Measurements from ENCODE around the gene RPUSD3.
"Not testable (repeated sequence)": the region's sequence is repeated elsewhere in the genome, so short reads cannot be mapped to it uniquely, and the experiment has no call there.

RPUSD3 gene, protein sequence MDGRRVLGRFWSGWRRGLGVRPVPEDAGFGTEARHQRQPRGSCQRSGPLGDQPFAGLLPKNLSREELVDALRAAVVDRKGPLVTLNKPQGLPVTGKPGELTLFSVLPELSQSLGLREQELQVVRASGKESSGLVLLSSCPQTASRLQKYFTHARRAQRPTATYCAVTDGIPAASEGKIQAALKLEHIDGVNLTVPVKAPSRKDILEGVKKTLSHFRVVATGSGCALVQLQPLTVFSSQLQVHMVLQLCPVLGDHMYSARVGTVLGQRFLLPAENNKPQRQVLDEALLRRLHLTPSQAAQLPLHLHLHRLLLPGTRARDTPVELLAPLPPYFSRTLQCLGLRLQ

DNA sequence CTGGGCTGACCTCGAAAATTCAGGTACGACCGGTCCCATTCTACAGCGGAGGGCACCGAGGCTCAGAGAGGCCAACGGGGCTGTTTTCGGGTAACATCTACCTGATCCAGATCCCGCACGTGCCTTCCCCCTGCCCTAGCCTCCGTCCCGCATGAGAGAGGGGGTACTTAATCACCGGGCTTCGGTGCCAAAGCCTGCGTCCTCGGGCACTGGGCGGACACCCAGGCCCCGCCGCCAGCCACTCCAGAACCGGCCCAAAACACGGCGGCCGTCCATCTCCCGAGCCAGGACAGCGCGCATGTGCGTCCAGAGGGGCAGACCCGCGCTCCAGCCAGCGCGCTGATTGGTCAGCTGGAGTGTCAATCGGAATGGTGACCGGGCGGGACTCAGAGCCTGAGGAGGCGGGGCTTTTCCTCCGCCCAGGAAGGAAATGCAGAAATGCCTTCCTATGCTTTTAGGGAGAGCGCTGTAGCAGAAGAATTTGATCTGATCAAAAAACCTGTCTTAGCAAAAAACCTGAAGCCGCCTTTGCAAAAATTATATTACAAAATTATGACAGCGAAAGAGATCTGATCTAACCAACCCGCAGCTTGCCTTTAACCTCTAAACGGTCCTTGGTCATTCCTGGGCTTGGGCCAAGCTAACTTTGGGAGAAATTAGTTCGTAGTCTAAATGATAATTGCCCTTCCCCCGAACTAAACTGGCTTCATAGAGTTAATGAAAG lies at the start of gene RPUSD3:
RPUSD3 (minus strand) TSS at position 294 of the 724 bp plus-strand sequence; CDS start at position 276, 18 bp downstream.
- DNase-seq: peak; percentile 80

DNA sequence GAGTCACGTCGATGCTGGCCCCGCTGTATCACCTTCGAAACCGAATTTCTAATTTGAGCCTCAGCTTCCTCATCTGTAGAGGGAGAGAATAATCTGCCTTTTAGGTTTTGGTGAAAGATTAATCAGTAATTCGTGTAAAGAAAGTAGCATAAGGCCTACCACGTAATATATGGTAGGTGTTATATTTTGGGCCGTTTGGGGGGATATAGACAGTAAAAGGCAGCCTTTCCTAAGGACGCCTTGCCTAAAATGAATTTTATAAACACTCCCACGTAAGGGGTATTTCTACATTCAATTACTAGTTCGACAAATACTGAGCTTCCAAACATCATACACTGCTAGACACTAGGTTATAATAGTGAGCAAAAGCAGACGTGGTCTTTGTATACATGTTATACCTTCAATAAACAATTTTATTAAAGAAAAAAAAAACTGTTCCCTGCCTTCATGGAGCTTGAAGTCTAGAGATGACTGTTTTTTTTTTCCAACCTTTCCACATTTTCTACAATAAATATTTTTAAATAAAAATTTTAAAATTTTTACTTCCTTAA lies 47.3 kb upstream of the RPUSD3 start:
- DNase-seq: no peak

DNA sequence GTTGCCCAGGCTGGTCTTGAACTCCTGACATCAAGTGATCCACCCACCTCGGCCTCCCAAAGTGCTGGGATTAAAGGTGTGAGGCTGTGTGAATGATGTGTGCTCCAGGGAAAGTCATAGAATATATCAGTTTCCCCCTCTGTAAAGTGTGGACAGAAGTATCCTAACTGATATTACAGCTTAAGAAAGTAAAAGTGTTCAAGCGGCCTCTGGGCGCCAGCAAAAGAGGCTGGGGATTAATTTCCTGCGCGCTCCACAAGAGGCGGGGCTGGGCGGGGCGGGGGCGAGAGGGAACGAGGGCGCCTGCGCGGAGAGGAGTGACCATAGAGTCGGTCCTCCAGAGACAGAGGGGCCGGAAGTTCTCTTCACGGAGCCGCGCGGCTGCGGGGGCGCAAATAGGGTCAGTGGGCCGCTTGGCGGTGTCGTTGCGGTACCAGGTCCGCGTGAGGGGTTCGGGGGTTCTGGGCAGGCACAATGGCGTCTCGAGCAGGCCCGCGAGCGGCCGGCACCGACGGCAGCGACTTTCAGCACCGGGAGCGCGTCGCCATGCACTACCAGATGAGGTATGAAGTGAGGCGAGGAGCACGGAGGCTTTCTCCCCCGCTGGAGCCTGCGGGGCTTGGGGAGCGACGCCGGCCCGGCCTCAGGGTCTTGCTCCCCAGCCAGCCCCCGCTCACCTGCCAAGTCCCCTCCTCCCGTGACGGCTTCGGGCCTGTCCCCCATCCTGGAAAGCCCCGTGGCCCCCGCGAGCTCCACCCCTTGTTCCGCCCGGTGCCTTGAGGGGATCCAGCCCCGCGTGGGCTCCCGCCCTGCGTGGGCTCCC lies 46.7 kb upstream of the RPUSD3 start, which contains the start of gene JAGN1:
JAGN1 (plus strand) TSS at position 362 of the 823 bp plus-strand sequence; CDS start at position 475, 113 bp downstream.
- DNase-seq: peak; percentile 83

DNA sequence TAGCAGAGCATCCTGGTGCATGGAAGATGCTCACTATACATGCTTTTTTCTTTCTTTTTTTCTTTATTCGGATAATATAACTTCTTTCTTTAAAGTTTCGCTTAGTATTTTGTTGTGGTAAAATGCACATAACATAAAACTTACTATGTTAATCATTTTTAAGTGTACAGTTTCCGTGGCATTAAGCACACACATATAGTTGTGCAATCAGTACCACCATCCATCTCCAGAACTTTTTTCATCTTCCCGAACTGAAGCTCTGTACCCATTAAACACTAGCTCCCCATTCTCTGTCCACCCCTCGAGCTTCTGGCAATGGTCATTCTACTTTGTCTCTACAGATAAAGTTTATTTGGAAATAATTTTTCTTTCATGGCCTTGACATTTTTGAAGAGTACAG lies 45.6 kb upstream of the RPUSD3 start:
- no peak for DNase-seq

DNA sequence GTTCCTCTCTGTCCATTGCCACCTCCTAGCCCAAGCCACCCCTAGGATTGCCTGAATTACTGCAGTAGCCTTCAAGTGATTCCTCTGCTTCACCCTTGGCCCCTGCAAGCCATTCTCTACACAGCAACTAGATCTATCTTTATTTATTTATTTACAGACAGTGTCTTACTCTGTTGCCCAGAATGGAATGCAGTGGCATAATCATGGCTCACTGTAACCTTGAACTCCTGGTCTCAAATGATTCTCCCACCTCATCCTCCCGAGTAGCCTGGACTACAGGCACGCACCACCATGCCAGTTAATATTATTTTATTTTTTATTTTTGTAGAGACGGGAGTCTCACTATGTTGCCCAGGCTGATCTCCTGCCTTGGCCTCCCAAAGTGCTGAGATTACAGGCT lies 44.7 kb upstream of the RPUSD3 start:
- no peak for DNase-seq

DNA sequence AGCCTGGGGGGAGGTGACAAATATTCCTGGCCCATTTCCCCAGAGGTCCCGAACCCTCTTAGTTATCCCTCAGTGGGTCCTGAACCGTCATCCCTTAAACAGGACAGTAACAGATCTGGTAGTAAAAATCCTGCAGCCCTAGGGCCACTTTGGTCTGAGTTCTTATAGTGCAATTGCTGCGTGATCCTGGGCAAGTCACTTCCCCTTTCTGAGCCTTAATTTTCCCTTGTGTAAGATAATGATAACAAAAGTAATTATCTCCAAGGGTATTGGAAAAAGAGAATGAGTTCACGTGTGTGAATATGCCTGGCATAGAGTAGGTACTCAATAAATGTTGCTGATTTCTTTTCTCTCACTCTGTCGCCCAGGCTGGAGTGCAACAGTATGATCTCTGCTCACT lies 43.7 kb upstream of the RPUSD3 start:
- DNase-seq: no peak

DNA sequence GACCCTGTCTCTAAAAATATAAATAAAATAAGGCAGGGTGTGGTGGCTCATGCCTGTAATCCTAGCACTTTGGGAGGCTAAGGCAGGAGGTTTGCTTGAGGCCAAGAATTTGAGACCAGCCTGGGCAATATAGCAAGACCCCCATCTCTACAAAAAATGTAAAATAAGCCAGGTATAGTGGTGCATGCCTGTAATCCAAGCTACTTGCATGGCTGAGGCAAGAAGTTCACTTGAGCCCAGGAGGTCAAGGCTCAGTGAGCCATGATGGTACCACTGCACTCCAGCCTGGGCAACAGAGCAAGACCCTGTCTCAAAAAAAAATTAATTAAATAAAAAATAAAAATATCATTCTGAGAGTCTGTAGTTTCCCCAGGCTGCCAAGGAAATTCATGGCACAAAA lies 42.5 kb upstream of the RPUSD3 start:
- no peak for DNase-seq

DNA sequence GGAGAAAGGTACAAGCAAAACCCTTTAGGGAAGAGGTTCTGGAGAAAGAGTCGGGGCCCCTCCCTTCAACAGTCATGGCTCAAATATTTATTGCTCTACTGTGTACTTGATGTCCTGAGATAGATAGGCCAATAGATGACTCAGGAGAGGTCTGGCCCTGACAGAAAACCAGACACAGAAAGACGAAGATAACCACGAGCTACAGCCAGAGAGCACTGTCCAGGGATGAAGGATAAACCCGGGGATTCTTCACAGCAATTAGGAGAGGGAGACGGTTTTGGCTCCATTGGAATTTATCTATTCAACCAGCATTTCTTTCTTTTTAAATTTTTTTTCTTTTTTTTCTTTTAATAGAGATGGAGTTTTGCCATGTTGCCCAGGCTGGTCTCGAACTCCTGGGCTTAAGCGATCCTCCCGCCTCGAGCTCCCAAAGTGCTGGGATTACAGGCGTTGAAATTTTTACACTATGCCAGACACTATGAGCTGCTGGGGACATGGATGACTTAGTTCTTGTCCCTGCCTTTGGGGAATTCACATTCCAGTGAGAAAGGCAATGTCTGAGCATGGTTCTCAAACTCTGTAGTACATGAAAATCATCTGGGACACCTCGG lies 40.9 kb upstream of the RPUSD3 start:
- no peak for DNase-seq

DNA sequence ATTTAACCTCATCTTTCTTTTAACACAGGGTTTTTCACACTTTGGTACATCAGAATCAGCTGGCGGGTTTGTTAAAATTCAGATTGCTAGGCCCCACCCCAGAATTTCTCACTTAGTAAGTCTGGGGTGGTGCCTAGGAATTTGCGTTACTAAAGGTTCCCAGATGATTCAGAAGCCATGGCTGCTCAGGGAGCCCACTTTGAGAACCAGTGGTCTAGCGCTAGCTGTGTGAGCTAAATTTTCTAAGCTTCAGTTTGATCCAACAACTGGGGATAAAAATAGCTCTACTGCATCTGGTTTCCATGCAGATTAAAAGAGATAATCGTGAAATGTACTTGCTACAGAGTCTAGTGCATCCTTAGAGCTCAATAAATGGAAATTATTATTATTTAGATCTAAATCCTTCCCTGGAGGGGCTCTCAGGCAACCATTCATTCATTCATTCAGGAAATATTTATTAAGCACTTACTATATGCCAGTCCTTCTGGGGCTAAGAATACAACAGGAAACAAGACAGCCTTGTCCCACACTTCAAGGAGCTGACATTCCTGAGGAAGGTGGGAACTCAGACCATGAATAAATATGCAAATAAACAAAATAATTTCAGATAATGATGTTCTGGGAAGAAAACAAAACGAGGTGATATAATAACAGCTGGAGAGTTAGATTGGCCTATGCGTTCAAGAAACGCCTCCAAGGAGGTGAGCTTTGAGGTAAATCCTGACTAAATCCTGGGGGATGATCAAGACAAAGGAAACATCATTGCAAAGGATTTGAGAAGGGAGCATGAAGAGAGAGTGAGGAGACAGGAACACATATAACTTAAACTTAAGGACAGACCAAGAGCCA lies 40.1 kb upstream of the RPUSD3 start:
- no peak for DNase-seq

DNA sequence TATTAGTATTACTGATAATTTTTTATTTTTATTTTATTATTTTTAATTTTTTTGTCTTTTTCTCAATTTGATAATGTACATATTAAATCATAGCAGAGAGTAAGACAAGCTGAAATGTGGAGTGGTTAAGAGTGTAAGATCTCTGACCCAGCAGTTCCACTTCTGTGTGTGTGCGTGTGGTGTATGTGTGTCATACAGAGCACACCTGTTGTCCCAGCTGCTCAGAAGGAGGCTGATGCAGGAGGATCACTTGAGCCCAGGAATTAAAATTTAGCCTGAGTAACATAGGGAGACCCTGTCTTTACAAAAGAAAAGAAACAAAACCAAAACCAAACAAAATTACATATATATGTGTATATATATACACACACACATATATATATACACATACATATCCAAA lies 37.6 kb upstream of the RPUSD3 start:
- DNase-seq: no peak

DNA sequence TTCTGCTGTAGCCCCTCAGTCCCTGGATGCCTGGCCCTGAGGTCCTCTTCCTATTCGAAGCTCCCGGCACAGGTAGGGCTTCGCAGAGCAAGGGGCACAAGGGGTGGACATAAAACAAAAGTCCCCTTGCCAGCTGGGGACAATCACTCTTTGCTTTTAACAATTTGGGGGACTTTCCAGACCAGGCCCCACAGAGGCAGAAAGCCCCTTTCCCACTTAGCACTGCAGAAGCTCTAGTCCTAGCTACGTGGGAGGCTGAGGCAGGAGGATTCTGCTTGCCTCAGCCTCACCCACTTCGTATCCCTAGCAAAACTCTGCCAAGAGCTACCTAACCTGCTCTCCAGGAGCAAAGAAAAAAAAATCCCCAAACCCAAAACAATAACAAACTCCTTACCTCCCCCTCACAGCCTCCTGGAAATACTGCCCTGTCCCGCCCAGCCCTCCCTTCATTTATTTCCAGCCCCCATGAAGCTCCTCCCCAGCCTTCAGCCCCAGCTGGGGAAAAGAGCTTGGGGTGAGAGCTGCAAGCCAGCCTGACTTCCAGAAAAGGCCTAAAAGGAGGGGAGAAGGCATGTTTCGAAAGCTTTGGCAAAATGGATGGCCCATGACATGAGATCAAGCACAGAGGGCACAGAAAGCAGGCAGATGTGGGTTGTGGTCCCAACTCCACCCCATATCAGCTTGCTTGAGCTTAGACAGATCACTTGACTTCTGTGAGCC lies 36.2 kb upstream of the RPUSD3 start, which contains the start of gene CIDEC:
CIDEC (minus strand) TSS at position 424 of the 720 bp plus-strand sequence. CDS start 1,767 bp downstream, outside the sequence.
- no peak for DNase-seq

DNA sequence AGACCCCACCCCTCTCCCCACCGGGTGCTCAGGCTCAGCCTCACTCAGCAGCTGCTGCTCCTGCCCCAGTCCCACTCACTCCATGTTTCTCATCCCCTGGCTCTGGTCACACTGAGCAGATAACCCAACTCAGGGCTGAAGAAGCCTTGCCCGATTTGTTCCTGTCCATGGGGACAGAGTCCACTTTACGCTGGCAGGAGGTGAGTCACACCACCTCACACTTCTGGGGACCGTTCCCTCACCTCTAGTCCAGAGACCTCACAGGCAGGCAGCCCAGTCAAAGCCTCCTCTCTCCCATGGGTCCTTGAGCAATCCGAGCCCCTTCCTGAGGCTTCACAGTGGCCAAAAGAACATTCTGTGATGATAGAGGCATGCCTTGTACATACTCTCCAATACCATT lies 34.9 kb upstream of the RPUSD3 start:
- no peak for DNase-seq

DNA sequence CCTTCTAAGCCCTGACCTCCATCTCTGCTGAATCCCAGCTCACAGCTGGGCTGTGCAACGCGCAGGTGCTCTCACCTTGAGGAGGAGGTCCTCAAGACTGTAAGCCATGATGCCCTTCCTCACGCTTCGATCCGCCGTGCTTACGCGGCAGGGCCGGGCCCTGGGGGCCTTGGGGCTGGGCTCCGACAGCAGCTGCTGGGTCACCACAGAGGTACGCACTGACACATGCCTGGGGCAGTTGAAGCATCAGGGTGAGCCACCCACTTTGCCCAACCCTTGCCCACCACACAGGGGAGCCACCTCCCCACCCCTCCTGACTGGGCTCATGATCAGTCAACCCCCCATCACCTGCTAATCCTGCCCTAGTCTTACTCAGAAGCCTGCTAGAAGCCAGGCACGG lies 33.2 kb upstream of the RPUSD3 start:
- DNase-seq: no peak

DNA sequence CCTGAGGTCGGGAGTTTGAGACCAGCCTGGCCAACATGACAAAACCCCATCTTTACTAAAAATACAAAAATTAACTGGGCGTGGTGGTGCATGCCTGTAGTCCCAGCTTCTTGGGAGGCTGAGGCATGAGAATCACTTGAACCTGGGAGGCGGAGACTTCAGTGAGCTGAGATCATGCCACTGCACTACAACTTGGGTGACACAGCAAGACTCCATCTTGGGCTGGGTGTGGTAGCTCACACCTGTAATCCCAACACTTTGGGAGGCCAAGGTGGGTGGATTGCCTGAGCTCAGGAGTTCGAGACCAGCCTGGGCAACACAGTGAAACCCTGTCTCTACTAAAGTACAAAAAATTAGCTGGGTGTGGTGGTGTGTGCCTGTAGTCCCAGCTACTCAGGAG lies 32.4 kb upstream of the RPUSD3 start:
- not testable (repeated sequence) for DNase-seq

DNA sequence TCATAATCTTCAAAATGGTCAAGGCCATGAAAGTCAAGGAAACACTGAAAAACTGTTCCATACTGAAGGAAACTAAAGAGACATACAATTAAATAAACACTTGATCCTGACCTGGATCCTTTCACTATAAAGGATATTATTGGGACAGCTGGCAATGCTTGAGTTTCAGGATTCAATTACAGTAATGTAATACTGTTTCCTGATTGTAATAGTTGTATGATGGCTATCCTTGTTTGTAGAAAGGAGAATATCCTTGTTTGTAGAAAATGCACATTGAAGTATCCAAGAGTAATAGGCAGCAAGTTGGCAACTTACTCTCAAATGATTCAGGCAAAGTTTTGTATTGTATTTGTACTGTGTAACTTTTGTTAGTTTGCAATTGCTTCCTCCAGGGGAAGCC lies 31.6 kb upstream of the RPUSD3 start:
- no peak for DNase-seq

DNA sequence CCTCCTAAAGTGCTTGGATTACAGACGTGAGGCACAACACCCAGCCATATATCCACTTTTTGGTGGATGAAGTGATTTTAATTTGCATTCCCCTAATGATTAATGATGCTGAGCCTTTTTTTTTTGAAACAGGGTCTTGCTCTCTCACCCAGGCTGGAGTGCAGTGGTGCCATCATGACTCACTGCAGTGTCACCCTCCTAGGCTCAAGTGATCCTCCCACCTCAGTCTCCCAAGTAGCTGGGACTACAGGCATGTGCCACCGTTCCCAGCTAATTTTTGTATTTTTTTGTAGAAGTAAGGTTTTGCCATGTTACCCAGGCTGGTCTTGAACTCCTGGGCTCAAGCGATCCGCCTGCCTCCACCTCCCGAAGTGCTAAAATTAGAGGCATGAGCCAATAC lies 28.3 kb upstream of the RPUSD3 start:
- not testable (repeated sequence) for DNase-seq

DNA sequence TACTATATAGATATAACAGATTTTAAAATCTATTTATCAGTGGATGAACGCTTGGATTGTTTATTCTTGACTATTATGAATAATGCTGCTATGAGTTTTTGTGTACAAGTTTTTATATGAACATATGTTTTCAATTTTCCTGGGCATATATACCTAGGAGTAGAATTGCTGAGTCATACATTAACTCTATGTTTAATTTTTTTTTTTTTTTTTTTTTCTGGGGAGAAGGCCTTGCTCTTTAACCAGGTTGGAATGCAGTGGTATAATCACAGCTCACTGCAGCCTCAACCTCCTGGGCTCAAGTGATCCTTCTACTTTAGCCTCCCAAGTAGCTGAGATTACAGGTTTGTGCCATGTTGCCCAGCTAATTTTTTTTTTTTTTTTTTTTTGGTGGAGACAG lies 27.2 kb upstream of the RPUSD3 start:
- DNase-seq: no peak

DNA sequence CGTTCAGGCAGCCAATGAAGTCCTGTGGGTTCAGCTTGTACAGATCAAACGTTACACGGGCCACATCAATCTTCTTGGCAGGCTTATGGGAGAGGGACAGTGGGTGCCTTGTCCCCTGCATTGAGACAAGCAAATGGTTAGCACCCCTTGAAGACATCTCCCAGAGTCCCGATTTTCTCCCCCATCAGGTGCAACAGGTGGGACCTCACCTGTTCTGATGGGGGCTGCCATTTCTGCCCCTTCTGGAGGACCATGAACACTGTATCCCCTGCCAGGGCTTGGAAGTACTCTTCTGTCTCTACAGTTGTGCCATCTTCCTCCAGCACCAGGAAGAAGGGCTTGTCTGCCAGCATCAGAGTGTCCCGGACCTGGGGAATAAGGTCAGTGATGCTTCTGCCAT lies 26.1 kb upstream of the RPUSD3 start:
- DNase-seq: no peak

DNA sequence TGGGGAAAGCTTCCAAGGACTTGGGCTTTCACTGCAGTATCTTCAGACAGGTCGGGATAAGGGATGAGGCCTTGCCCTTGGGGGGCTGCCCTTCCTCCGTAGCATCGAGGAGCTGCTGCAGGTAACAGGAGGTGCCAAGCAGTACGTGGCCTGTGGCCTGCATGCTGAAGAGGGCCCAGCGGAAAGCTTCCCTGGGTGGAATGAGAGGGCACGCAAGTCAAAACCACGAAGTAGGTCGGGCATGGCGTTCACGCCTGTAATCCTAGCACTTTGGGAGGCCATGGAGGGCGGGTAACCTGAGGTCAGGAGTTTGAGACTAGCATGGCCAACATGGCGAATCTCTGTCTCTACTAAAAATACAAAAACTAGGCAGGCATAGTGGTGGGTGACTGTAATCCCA lies 23.3 kb upstream of the RPUSD3 start:
- DNase-seq: no peak

DNA sequence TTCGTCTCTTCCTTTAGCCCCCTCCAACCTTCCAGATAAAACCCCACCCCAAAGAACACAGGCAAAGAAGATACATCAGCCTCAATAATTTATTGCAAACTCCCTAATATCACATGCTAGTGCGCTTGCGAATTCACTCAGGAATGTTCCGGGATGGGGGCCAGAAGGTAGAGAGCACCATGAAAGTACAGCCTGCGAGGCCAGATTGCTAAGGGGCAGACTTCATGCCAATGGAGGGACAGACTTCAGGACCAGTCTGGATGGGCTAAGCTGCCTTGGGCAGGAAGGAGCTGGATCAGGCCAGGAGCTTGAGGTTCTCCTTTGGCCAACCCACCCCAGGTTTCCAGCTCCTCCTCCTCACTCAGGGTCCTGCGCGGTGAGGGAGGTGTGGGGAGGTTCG lies 22.8 kb upstream of the RPUSD3 start:
- DNase-seq: no peak

DNA sequence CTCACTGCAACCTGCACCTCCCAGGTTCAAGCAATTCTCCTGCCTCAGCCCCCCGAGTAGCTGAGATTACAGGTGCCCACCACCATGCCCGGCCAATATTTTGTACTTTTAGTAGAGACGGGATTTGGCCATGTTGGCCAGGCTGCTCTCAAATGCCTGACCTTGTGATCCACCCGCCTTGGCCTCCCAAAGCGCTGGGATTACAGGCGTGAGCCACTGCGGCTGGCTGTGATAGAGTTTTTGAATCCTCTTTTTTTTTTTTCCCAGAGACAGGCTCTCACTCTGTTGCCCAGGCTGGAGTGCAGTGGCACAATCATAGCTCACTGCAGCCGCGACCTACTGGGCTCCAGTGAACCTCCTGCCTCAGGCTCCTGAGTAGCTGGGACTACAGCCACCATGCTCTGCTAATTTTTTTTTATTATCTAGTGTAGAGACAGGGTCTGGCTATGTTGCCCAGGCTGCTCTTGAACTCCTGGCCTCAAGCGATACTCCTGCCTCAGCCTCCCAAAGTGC lies 21.4 kb upstream of the RPUSD3 start:
- not testable (repeated sequence) for DNase-seq
